Osteocyte (in vitro differentiated cells): ENCODE measurements around the gene OCSTAMP. TPM values are rescaled to one million over a fixed set of nuclear protein-coding genes. Genes with fewer than 3 reads are reported as not detected.

Experiments used
- DNase-seq: peaks from one replicate; pipeline ENCODE4 v3.0.0; 2021; ENCODE audit warnings: mixed read lengths; ENCODE audit not compliant: unreplicated experiment; ENCODE audit errors: extremely low spot score
- H3K27ac Mint-ChIP-seq: one replicate; pipeline ENCODE4 v1.8.0; 2021; ENCODE audit warnings: mild to moderate bottlenecking, mixed read lengths; ENCODE audit not compliant: unreplicated experiment
- H3K27me3 Mint-ChIP-seq: one replicate; pipeline ENCODE4 v1.8.0; 2021; ENCODE audit warnings: mixed read lengths; ENCODE audit not compliant: unreplicated experiment
- H3K36me3 Mint-ChIP-seq: one replicate; pipeline ENCODE4 v1.8.0; 2021; ENCODE audit warnings: mixed read lengths; ENCODE audit not compliant: unreplicated experiment
- H3K4me1 Mint-ChIP-seq: one replicate; pipeline ENCODE4 v1.8.0; 2021; ENCODE audit warnings: mixed read lengths; ENCODE audit not compliant: unreplicated experiment
- H3K4me3 Mint-ChIP-seq: one replicate; pipeline ENCODE4 v1.8.0; 2021; ENCODE audit warnings: mild to moderate bottlenecking, moderate library complexity, mixed read lengths; ENCODE audit not compliant: unreplicated experiment
- H3K9me3 Mint-ChIP-seq: one replicate; pipeline ENCODE4 v1.8.0; 2021; ENCODE audit warnings: mixed read lengths; ENCODE audit not compliant: unreplicated experiment
- total RNA-seq: library from RNA; stranded (reverse); gene quantifications from 2 replicates; pipeline ENCODE4 v1.2.1, GENCODE V29; 2021
- TF ChIP-seq, protein P1 (sequence below): fragments of 200-600 bp; sonication (generic); IDR thresholded peaks from 2 replicates; pipeline ENCODE4 v1.5.0; 2021; ENCODE audit warnings: antibody characterized with exemption, mild to moderate bottlenecking, moderate library complexity

OCSTAMP gene
- total RNA-seq, 1 donor from 2014 or later, result not detected

DNA sequence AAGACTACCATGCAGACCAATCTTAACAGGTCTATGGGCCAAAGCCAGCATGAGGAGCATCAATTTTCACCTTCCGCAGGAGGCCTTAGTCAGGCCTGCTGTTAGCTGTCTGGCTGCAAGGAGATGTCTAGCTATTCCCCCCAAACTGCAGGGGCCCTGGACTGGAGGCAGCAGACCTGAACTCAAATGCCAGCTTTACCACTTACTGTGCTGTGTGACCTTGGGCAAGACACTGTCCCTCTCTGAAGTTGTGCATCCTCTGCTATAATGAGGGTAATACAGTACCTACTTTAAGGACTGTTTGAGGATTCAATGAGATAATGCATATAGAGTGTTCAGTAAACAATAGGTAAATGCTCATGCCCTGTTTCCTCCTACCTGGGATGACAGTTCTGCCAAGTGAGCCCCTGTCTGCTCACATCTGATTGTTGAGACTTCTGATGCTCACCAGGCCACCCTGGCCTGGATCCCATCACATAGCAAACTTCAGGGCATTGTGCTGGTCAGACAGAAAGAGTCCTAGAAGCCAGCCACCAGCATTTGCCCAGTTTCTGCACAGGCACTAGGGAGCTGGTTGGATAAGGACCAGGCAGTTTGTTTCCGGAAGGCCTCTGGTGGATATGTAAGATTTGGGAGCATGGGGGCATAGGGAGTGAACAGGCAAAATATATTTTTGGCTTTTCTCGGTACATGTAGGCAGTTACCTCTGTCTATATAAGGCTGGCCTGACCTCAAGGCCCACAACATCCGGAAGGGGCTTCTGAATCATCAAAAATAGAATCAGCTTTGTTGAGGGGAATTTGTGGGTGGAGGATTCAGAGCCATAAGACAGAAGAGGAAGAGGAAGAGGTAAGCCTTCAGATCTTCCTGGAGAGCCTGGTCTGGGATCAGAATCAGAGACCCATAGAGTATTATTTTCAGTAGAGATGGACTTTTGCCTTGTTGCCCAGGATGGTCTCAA lies 2.3 kb upstream of the OCSTAMP start:
- H3K4me1 Mint-ChIP-seq, result peaks cover under 1% of the 10 kb centered on the region
- no peak overlapping the region for H3K27ac Mint-ChIP-seq
- no peak overlapping the region for H3K4me3 Mint-ChIP-seq
- no peak for DNase-seq
- no peaks in the 10 kb centered on the region for H3K27me3 Mint-ChIP-seq
- no peaks in the 10 kb centered on the region for H3K9me3 Mint-ChIP-seq
- TF ChIP-seq, protein P1, sequence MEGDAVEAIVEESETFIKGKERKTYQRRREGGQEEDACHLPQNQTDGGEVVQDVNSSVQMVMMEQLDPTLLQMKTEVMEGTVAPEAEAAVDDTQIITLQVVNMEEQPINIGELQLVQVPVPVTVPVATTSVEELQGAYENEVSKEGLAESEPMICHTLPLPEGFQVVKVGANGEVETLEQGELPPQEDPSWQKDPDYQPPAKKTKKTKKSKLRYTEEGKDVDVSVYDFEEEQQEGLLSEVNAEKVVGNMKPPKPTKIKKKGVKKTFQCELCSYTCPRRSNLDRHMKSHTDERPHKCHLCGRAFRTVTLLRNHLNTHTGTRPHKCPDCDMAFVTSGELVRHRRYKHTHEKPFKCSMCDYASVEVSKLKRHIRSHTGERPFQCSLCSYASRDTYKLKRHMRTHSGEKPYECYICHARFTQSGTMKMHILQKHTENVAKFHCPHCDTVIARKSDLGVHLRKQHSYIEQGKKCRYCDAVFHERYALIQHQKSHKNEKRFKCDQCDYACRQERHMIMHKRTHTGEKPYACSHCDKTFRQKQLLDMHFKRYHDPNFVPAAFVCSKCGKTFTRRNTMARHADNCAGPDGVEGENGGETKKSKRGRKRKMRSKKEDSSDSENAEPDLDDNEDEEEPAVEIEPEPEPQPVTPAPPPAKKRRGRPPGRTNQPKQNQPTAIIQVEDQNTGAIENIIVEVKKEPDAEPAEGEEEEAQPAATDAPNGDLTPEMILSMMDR, result no peak
- no peaks in the 10 kb centered on the region for H3K36me3 Mint-ChIP-seq

DNA sequence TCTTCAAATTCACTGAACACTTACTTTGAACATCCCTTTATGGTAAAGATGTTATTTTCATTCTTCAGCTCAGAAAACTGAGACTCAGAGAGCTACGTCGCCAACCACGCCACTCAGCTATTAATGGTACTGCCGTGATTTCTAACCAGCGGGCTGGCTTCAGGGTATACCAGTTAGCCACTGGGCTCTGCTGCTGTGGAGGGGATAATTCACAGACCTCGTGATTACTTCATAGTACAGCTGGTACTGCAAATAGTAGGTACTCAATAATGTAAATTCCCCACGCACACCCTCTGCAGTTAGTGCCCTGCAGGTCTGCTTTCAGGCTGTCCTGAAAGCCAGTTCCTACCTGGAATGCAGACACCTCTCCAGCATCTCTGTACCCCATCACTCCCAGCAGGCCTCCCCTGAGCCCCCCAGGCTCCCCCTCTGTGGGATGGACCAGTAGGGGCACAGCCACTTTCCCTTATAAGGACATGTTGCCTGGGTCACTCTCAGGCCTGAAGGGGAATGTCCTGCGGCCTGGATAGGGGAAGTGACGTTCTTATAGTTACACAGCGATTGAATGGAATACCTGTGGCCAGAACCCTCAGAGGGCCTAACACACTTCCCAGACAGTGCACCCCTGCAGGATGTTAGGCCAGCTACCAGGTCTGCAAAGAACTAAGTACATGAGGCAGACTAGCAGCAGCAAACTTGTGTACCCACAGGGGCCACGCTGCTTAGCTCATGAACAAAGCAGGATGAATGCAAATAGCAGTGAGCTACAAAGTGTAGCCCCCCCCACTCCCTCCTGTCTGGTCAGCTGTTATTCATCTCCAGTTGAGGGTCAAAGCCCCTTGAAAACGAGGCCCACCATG lies 1.3 kb upstream of the OCSTAMP start:
- no peaks in the 10 kb centered on the region for H3K27me3 Mint-ChIP-seq
- no peak overlapping the region for H3K4me3 Mint-ChIP-seq
- TF ChIP-seq, protein P1, result no peak
- H3K4me1 Mint-ChIP-seq, result no peaks in the 10 kb centered on the region
- no peak for DNase-seq
- H3K27ac Mint-ChIP-seq, result no peak overlapping the region
- H3K36me3 Mint-ChIP-seq, result no peaks in the 10 kb centered on the region
- H3K9me3 Mint-ChIP-seq, result no peaks in the 10 kb centered on the region

DNA sequence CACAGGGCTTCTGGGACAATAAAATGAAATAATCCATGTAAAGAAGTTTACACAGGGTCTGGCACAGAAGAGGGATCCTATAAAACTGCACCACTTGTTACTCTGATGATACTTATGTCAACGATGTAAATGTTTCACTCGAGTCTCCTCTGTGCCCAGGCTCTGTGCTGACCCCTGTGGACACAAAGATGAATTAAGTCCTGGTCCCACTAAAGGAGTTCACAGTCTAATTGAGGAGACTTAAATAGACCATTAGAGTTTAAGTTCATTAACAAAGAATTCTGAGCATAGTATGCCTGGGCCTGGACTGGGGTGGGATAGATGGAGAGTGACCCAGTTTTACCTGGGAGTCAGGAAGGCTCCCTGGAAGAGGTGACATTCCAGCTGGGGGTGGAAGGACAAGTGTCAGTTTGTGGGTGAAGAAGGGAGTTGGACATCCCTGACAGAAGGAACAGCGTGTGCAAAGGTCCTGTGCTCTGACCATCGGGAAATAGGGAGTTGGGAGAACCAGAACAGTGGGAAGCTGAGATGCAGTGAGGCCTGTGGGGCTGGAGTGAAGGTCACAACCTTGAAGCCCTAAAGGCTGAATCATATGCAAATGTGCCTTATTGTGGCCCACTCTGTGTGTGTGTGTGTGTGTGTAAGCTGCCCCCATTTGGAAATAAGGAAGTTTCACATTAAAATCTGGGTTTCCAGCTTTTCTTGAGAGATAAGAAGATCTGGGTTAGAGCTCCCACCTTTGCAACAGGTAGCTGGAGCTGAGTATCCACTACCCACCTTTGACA lies 1.1 kb downstream of the OCSTAMP start:
- Mint-ChIP-seq H3K27ac (no peak overlapping the region), H3K27me3 (no peaks in the 10 kb centered on the region), H3K4me1 (no peaks in the 10 kb centered on the region), H3K9me3 (no peaks in the 10 kb centered on the region), H3K4me3 (no peak overlapping the region), H3K36me3 (no peaks in the 10 kb centered on the region)
- TF ChIP-seq, protein P1, result no peak
- DNase-seq, result no peak

DNA sequence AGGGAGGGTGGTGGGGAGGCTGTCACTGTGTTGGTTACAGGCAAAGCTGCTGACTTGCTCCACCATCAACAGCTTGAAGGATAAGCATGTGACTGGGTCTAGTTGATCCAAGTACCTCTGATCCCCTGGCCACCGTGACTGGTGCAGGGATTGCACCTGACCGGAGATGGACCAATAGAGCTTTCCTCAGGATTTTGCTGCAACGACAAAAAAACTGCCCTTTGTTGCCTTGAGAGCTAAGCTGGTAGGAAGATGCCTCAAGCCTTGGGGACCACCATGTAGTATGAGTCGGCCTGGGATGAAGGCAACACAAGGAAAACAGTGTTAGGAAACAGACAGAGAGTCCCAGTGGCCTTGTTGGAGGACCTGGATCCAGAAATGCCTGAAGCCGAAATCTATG lies 1.8 kb downstream of the OCSTAMP start:
- Mint-ChIP-seq H3K4me3 (no peak overlapping the region), H3K4me1 (no peaks in the 10 kb centered on the region)
- no peak for DNase-seq

More for the DNA sequence above, 1.8 kb downstream of the OCSTAMP start:
- H3K27me3 Mint-ChIP-seq, result no peaks in the 10 kb centered on the region
- no peaks in the 10 kb centered on the region for H3K9me3 Mint-ChIP-seq
- H3K36me3 Mint-ChIP-seq, result no peaks in the 10 kb centered on the region
- no peak overlapping the region for H3K27ac Mint-ChIP-seq
- TF ChIP-seq, protein P1, result no peak
